Loucy (cell line): ENCODE measurements around the gene TOGARAM2.

Experiments used
- H2AFZ ChIP-seq: fragments of 200-600 bp; sonication (generic); 2 replicates; pipeline ENCODE4 v1.6.0; 2016; ENCODE audit warnings: antibody characterized with exemption, mild to moderate bottlenecking, low read length, moderate library complexity
- H3F3A ChIP-seq: fragments of 200-600 bp; 2 replicates; pipeline ENCODE4 v1.6.0; 2016; ENCODE audit warnings: antibody characterized with exemption, low read depth, mild to moderate bottlenecking
- H3K27me3 ChIP-seq: fragments of 200-600 bp; sonication (generic); 2 replicates; pipeline ENCODE4 v1.6.1; 2014; ENCODE audit warnings: low read length, mild to moderate bottlenecking; ENCODE audit not compliant: insufficient read depth, poor library complexity, severe bottlenecking
- H3K36me3 ChIP-seq: fragments of 200-600 bp; sonication (generic); 2 replicates; pipeline ENCODE4 v1.6.1; 2016; ENCODE audit warnings: low read length; ENCODE audit not compliant: insufficient read depth
- H3K4me1 ChIP-seq: fragments of 200-600 bp; sonication (generic); 2 replicates; pipeline ENCODE4 v1.5.1; 2014; ENCODE audit warnings: low read length, mild to moderate bottlenecking; ENCODE audit not compliant: insufficient read depth, poor library complexity, severe bottlenecking
- H3K4me2 ChIP-seq: fragments of 200-600 bp; sonication (generic); 2 replicates; pipeline ENCODE4 v1.6.0; 2014; ENCODE audit warnings: antibody characterized with exemption, low read length, low read depth, mild to moderate bottlenecking; ENCODE audit not compliant: poor library complexity, severe bottlenecking
- H3K4me3 ChIP-seq: fragments of 200-600 bp; sonication (generic); 2 replicates; pipeline ENCODE4 v1.5.1; 2014; ENCODE audit warnings: low read length, mild to moderate bottlenecking, mixed read lengths; ENCODE audit not compliant: poor library complexity, severe bottlenecking
- H3K79me2 ChIP-seq: fragments of 200-600 bp; sonication (generic); 2 replicates; pipeline ENCODE4 v1.6.1; 2014; ENCODE audit warnings: low read length; ENCODE audit not compliant: insufficient read depth
- H3K9ac ChIP-seq: fragments of 200-600 bp; sonication (generic); 2 replicates; pipeline ENCODE4 v1.6.0; 2014; ENCODE audit warnings: mild to moderate bottlenecking, low read depth, low read length, moderate library complexity; ENCODE audit not compliant: poor library complexity, severe bottlenecking
- H3K9me2 ChIP-seq: fragments of 200-600 bp; sonication (generic); replicated peaks from 2 replicates; pipeline ENCODE4 v1.6.1; 2016; ENCODE audit warnings: low read depth, low read length, mixed read lengths
- H3K9me3 ChIP-seq: fragments of 200-600 bp; sonication (generic); 2 replicates; pipeline ENCODE4 v1.6.1; 2014; ENCODE audit warnings: mild to moderate bottlenecking, antibody characterized with exemption, low read length, low read depth; ENCODE audit not compliant: insufficient read depth
- H4K20me1 ChIP-seq: fragments of 200-600 bp; sonication (generic); 2 replicates; pipeline ENCODE4 v1.6.0; 2014; ENCODE audit warnings: antibody characterized with exemption, low read length, mild to moderate bottlenecking; ENCODE audit not compliant: insufficient read depth, poor library complexity, severe bottlenecking
- CTCF ChIP-seq: fragments of 200-600 bp; sonication (generic); conservative IDR thresholded peaks from 2 replicates; pipeline ENCODE4 v1.5.1; 2014; ENCODE audit warnings: mild to moderate bottlenecking, antibody characterized with exemption, low read length
- EZH2phosphoT487 ChIP-seq: fragments of 200-600 bp; IDR thresholded peaks from 2 replicates; pipeline ENCODE4 v1.6.1; 2018; ENCODE audit warnings: antibody characterized with exemption, mild to moderate bottlenecking, moderate library complexity, borderline replicate concordance

The TOGARAM2 gene

GRCh38 chr2:29025711-29026110, 44.6 kb downstream of the TOGARAM2 start:
- Histone ChIP-seq H3F3A (no peaks in the 10 kb centered on the region), H3K4me3 (no peak overlapping the region), H3K4me1 (peaks cover 5% of the 10 kb centered on the region), H3K4me2 (no peak overlapping the region), H3K36me3 (no peaks in the 10 kb centered on the region), H3K9me2 (no peaks in the 10 kb centered on the region), H4K20me1 (no peaks in the 10 kb centered on the region), H3K27me3 (no peaks in the 10 kb centered on the region), H3K9ac (no peak overlapping the region), H2AFZ (no peak overlapping the region), H3K79me2 (no peaks in the 10 kb centered on the region), H3K9me3 (no peaks in the 10 kb centered on the region)
- no peak for TF ChIP-seq CTCF
- TF ChIP-seq EZH2phosphoT487: no peak

- no peaks in the 10 kb centered on the region for H3K79me2 ChIP-seq
- H2AFZ ChIP-seq: no peak overlapping the region
- H3K9ac ChIP-seq: no peak overlapping the region
- no peak for TF ChIP-seq CTCF
- no peak for TF ChIP-seq EZH2phosphoT487
- no peak overlapping the region for H3K4me2 ChIP-seq
- H3K4me3 ChIP-seq: no peak overlapping the region
- peaks cover 37% of the 10 kb centered on the region for H3K4me1 ChIP-seq
- H4K20me1 ChIP-seq: no peaks in the 10 kb centered on the region
- no peaks in the 10 kb centered on the region for H3K9me2 ChIP-seq
- no peaks in the 10 kb centered on the region for H3K27me3 ChIP-seq
- no peaks in the 10 kb centered on the region for H3K9me3 ChIP-seq
- H3K36me3 ChIP-seq: no peaks in the 10 kb centered on the region
- no peaks in the 10 kb centered on the region for H3F3A ChIP-seq
These were observed 49.9 kb downstream of the TOGARAM2 start for GRCh38 chr2:29031046-29031445.

GRCh38 chr2:29032189-29032588, 51.1 kb downstream of the TOGARAM2 start:
- Histone ChIP-seq H3K27me3 (no peaks in the 10 kb centered on the region), H3K4me3 (no peak overlapping the region), H3K9me3 (no peaks in the 10 kb centered on the region), H3K36me3 (no peaks in the 10 kb centered on the region), H3F3A (no peaks in the 10 kb centered on the region), H3K9ac (no peak overlapping the region), H3K4me2 (peak overlapping the region; percentile 49), H3K9me2 (no peaks in the 10 kb centered on the region), H3K79me2 (no peaks in the 10 kb centered on the region), H3K4me1 (peaks cover 37% of the 10 kb centered on the region), H2AFZ (no peak overlapping the region), H4K20me1 (no peaks in the 10 kb centered on the region)
- no peak for TF ChIP-seq CTCF
- no peak for TF ChIP-seq EZH2phosphoT487
